ENCODE data around the gene TOB2.

Gene TOB2

GRCh38 chr22:41418717-41419116 is 27.9 kb downstream of the TOB2 start:
- H3K4me3 ChIP-seq (ENCODE audit: low read length), result no peak overlapping the region
- no peaks in the 10 kb centered on the region for H3K36me3 ChIP-seq (ENCODE audit: control insufficient read depth, insufficient read depth, low read length)
- H3K9me3 ChIP-seq (ENCODE audit: control insufficient read depth, insufficient read depth, low read length), result no peaks in the 10 kb centered on the region
- peaks cover 5% of the 10 kb centered on the region; the same call in 1 of the 2 replicates for H3K4me1 ChIP-seq (ENCODE audit: control insufficient read depth, insufficient read depth, low read length)
- WGBS (ENCODE audit: insufficient coverage, insufficient read length), result no CpG with 5 or more reads among the region's 9 CpGs
- no peak for DNase-seq (ENCODE audit: low read depth, low spot score)
- H3K27me3 ChIP-seq (ENCODE audit: control insufficient read depth, insufficient read depth, low read length), result no peaks in the 10 kb centered on the region
- no peak overlapping the region for H3K27ac ChIP-seq (ENCODE audit: low read length)

DNA sequence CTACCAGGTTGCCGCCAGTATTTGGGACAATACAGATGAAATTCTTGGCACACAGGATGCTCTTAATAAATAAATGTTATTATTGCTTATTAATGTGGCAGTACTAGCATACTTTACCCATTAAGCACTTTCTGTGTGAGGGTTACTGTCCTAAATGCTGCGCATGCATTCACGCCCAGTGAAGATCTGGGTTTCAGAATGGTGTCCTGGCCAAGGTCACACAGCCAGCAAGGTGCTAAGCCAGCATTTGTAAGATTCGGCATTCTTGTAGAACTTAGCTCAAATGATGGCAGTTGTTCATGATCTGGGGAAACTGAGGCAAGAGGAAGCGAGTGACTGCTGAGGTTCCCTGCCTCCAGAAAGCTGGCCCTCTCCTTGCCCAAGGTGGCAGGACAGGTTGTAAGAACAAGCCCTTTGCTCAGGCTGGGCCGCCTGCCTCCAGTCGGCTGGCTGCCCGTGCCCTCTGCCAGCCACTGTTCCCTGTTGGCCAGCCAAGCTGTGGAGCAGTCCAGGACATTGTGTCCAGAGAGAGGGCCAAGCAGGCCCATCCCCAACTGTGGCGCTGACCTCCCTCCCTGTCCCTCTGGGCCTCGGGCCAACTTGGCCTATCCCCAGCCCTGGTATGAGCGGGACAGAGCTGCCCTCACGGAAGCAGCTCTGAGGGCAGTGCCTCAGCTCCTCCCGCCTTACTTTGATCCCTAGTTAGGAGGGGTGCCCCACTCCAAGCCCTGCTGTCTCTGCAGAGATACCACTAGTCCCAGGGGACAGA is 28.8 kb downstream of the TOB2 start:
- no peak overlapping the region for H3K4me3 ChIP-seq (ENCODE audit: low read length)
- H3K4me1 ChIP-seq (ENCODE audit: control insufficient read depth, insufficient read depth, low read length), result peaks cover 5% of the 10 kb centered on the region
- no peaks in the 10 kb centered on the region for H3K36me3 ChIP-seq (ENCODE audit: control insufficient read depth, insufficient read depth, low read length)
- H3K27ac ChIP-seq (ENCODE audit: low read length), result no peak overlapping the region
- WGBS (ENCODE audit: insufficient coverage, insufficient read length), result no CpG with 5 or more reads among the region's 13 CpGs
- DNase-seq (ENCODE audit: low read depth, low spot score), result no peak
- no peaks in the 10 kb centered on the region for H3K27me3 ChIP-seq (ENCODE audit: control insufficient read depth, insufficient read depth, low read length)
- no peaks in the 10 kb centered on the region for H3K9me3 ChIP-seq (ENCODE audit: control insufficient read depth, insufficient read depth, low read length)

GRCh38 chr22:41415554-41415953 is 31.0 kb downstream of the TOB2 start:
- no peak for DNase-seq (ENCODE audit: low read depth, low spot score)
- Histone ChIP-seq H3K27ac (ENCODE audit: low read length) (no peak overlapping the region), H3K9me3 (ENCODE audit: control insufficient read depth, insufficient read depth, low read length) (no peaks in the 10 kb centered on the region), H3K27me3 (ENCODE audit: control insufficient read depth, insufficient read depth, low read length) (no peaks in the 10 kb centered on the region), H3K4me1 (ENCODE audit: control insufficient read depth, insufficient read depth, low read length) (peaks cover 7% of the 10 kb centered on the region), H3K36me3 (ENCODE audit: control insufficient read depth, insufficient read depth, low read length) (no peaks in the 10 kb centered on the region), H3K4me3 (ENCODE audit: low read length) (no peak overlapping the region)
- WGBS (ENCODE audit: insufficient coverage, insufficient read length), result no CpG with 5 or more reads among the region's 4 CpGs

- Histone ChIP-seq H3K9me3 (ENCODE audit: control insufficient read depth, insufficient read depth, low read length) (no peaks in the 10 kb centered on the region), H3K27me3 (ENCODE audit: control insufficient read depth, insufficient read depth, low read length) (no peaks in the 10 kb centered on the region), H3K36me3 (ENCODE audit: control insufficient read depth, insufficient read depth, low read length) (no peaks in the 10 kb centered on the region), H3K4me3 (ENCODE audit: low read length) (no peak overlapping the region), H3K27ac (ENCODE audit: low read length) (no peak overlapping the region), H3K4me1 (ENCODE audit: control insufficient read depth, insufficient read depth, low read length) (peaks cover 7% of the 10 kb centered on the region)
- no CpG with 5 or more reads among the region's 11 CpGs for WGBS (ENCODE audit: insufficient coverage, insufficient read length)
- DNase-seq (ENCODE audit: low read depth, low spot score), result no peak
Observed at GRCh38 chr22:41411021-41411851, 35.4 kb downstream of the TOB2 start.

GRCh38 chr22:41410311-41410751 is 36.3 kb downstream of the TOB2 start:
- H3K9me3 ChIP-seq (ENCODE audit: control insufficient read depth, insufficient read depth, low read length), result no peaks in the 10 kb centered on the region
- H3K27ac ChIP-seq (ENCODE audit: low read length), result no peak overlapping the region
- no CpG with 5 or more reads among the region's 7 CpGs for WGBS (ENCODE audit: insufficient coverage, insufficient read length)
- H3K36me3 ChIP-seq (ENCODE audit: control insufficient read depth, insufficient read depth, low read length), result no peaks in the 10 kb centered on the region
- H3K4me3 ChIP-seq (ENCODE audit: low read length), result no peak overlapping the region
- peaks cover 7% of the 10 kb centered on the region for H3K4me1 ChIP-seq (ENCODE audit: control insufficient read depth, insufficient read depth, low read length)
- DNase-seq (ENCODE audit: low read depth, low spot score), result no peak
- no peaks in the 10 kb centered on the region for H3K27me3 ChIP-seq (ENCODE audit: control insufficient read depth, insufficient read depth, low read length)

- H3K27ac ChIP-seq (ENCODE audit: low read length), result no peak overlapping the region
- no peak for DNase-seq (ENCODE audit: low read depth, low spot score)
- H3K9me3 ChIP-seq (ENCODE audit: control insufficient read depth, insufficient read depth, low read length), result no peaks in the 10 kb centered on the region
- peaks cover 2% of the 10 kb centered on the region for H3K4me1 ChIP-seq (ENCODE audit: control insufficient read depth, insufficient read depth, low read length)
- H3K4me3 ChIP-seq (ENCODE audit: low read length), result no peak overlapping the region
- WGBS (ENCODE audit: insufficient coverage, insufficient read length), result no CpG with 5 or more reads among the region's 8 CpGs
- H3K27me3 ChIP-seq (ENCODE audit: control insufficient read depth, insufficient read depth, low read length), result no peaks in the 10 kb centered on the region
- no peaks in the 10 kb centered on the region for H3K36me3 ChIP-seq (ENCODE audit: control insufficient read depth, insufficient read depth, low read length)
Observed at GRCh38 chr22:41408665-41409064, 37.9 kb downstream of the TOB2 start.

- no peak overlapping the region for H3K4me3 ChIP-seq (ENCODE audit: low read length)
- no peaks in the 10 kb centered on the region for H3K36me3 ChIP-seq (ENCODE audit: control insufficient read depth, insufficient read depth, low read length)
- WGBS (ENCODE audit: insufficient coverage, insufficient read length), result no CpG with 5 or more reads among the region's 3 CpGs
- H3K9me3 ChIP-seq (ENCODE audit: control insufficient read depth, insufficient read depth, low read length), result no peaks in the 10 kb centered on the region
- peaks cover 2% of the 10 kb centered on the region; the same call in 1 of the 2 replicates for H3K4me1 ChIP-seq (ENCODE audit: control insufficient read depth, insufficient read depth, low read length)
- DNase-seq (ENCODE audit: low read depth, low spot score), result no peak
- no peaks in the 10 kb centered on the region for H3K27me3 ChIP-seq (ENCODE audit: control insufficient read depth, insufficient read depth, low read length)
- no peak overlapping the region for H3K27ac ChIP-seq (ENCODE audit: low read length)
Observed at GRCh38 chr22:41407433-41407832, 39.2 kb downstream of the TOB2 start.

DNA sequence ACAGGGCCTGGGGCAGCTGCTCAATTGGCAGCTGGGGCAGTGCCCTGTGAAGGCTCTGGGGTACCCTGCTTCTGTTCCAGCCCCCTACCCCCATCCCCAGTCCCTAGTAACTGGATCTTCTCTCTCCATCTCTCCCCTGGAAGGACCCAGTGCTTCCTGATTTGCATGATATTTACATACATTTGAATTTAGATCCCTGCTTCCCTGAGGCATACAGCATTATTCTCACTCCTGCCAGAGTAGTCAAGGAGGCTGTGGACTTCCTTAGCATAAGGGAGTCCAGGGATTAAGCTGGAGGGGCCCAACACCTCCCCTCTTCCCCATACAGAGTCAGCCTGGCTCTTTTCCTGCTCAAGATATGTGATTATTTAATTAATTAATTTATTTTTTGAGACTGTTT is 40.2 kb downstream of the TOB2 start:
- H3K4me1 ChIP-seq (ENCODE audit: control insufficient read depth, insufficient read depth, low read length), result no peaks in the 10 kb centered on the region
- H3K27me3 ChIP-seq (ENCODE audit: control insufficient read depth, insufficient read depth, low read length), result no peaks in the 10 kb centered on the region
- H3K4me3 ChIP-seq (ENCODE audit: low read length), result no peak overlapping the region
- no peaks in the 10 kb centered on the region for H3K9me3 ChIP-seq (ENCODE audit: control insufficient read depth, insufficient read depth, low read length)
- no peaks in the 10 kb centered on the region for H3K36me3 ChIP-seq (ENCODE audit: control insufficient read depth, insufficient read depth, low read length)
- DNase-seq (ENCODE audit: low read depth, low spot score), result no peak
- H3K27ac ChIP-seq (ENCODE audit: low read length), result no peak overlapping the region

GRCh38 chr22:41405588-41405987 is 41.0 kb downstream of the TOB2 start:
- no peak for DNase-seq (ENCODE audit: low read depth, low spot score)
- H3K4me1 ChIP-seq (ENCODE audit: control insufficient read depth, insufficient read depth, low read length), result no peaks in the 10 kb centered on the region
- no peak overlapping the region for H3K27ac ChIP-seq (ENCODE audit: low read length)
- no peaks in the 10 kb centered on the region for H3K9me3 ChIP-seq (ENCODE audit: control insufficient read depth, insufficient read depth, low read length)
- no peak overlapping the region for H3K4me3 ChIP-seq (ENCODE audit: low read length)
- H3K36me3 ChIP-seq (ENCODE audit: control insufficient read depth, insufficient read depth, low read length), result no peaks in the 10 kb centered on the region
- WGBS (ENCODE audit: insufficient coverage, insufficient read length), result no CpG with 5 or more reads among the region's 8 CpGs
- no peaks in the 10 kb centered on the region for H3K27me3 ChIP-seq (ENCODE audit: control insufficient read depth, insufficient read depth, low read length)

- no peaks in the 10 kb centered on the region for H3K36me3 ChIP-seq (ENCODE audit: control insufficient read depth, insufficient read depth, low read length)
- no peaks in the 10 kb centered on the region for H3K27me3 ChIP-seq (ENCODE audit: control insufficient read depth, insufficient read depth, low read length)
- no peaks in the 10 kb centered on the region for H3K4me1 ChIP-seq (ENCODE audit: control insufficient read depth, insufficient read depth, low read length)
- H3K4me3 ChIP-seq (ENCODE audit: low read length), result no peak overlapping the region
- no peaks in the 10 kb centered on the region for H3K9me3 ChIP-seq (ENCODE audit: control insufficient read depth, insufficient read depth, low read length)
- WGBS (ENCODE audit: insufficient coverage, insufficient read length), result no CpG with 5 or more reads among the region's 18 CpGs
- H3K27ac ChIP-seq (ENCODE audit: low read length), result no peak overlapping the region
- DNase-seq (ENCODE audit: low read depth, low spot score), result peak; percentile 86
Observed at GRCh38 chr22:41403532-41404318, 42.9 kb downstream of the TOB2 start.

All from iPS DF 6.9 (cell line).